HG03108 (cell line): ENCODE results near the gene MYCN.

Source experiments
- ATAC-seq: cut with Tn5 transposase; IDR thresholded peaks from one replicate; pipeline ENCODE4 v1.9.1; 2021; ENCODE audit warnings: moderate library complexity; ENCODE audit not compliant: unreplicated experiment

Gene MYCN

GRCh38 chr2:15930589-15931318, 9.6 kb upstream of the MYCN start:
- ATAC-seq, result no peak

GRCh38 chr2:15931319-15931890, 8.9 kb upstream of the MYCN start:
- no peak for ATAC-seq

GRCh38 chr2:15931950-15932349, 8.4 kb upstream of the MYCN start:
- no peak for ATAC-seq

DNA sequence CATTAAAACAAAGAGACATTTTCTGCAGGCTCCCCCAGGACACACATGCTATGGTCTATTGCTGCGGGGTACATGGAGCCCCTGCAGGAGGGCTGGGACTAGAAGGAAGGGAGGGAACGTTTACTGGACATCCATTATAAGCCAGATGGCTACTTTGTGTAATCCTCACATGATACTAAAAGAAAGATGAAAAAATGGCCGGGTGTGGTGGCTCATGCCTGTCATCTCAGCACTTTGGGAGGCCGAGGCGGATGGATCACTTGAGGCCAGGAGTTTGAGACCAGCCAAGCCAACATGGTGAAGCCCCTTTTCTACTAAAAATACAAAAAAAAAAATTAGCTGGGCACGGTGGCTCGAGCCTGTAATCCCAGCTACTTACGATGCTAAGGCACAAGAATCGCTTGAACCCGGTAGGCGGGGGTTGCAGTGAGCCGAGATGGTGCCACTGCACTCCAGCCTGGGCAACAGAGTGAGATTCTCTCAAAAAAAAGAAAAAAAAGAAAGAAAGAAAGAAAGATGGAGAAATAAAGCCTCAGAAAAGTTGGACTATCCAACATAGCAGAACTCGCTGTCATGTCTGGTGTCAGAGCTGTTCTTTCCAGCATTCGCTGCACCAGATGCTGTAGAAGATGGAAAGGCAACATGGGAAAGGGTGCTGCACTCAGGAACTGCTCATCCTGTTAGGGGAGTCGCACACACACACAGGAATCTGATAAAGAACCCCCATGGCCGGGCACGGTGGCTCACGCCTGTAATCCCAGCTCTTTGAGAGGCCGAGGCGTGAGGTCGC, 7.8 kb upstream of the MYCN start:
- ATAC-seq, result no peak

- ATAC-seq, result no peak
Measured at GRCh38 chr2:15933184-15933845, 7.0 kb upstream of the MYCN start.

GRCh38 chr2:15934291-15934945, 5.9 kb upstream of the MYCN start:
- ATAC-seq, result no peak

DNA sequence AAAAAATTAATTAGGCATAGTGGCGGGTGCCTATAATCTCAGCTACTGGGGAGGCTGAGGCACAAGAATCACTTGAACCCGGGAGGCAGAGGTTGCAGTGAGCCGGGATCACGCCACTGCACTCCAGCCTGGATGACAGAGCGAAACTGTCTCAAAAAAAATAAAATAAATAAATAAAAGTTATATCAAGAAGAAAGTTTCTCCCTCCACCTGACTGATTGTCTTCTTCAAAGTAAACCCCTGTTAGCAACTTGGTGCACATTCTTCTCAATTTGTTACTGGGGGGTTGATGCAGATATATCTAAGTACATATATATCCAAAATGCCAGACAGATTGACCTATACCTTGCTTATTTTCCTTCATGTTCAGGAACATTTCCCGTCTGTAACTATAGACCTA, 5.2 kb upstream of the MYCN start:
- no peak for ATAC-seq

GRCh38 chr2:15935675-15936074, 4.7 kb upstream of the MYCN start:
- ATAC-seq, result no peak

DNA sequence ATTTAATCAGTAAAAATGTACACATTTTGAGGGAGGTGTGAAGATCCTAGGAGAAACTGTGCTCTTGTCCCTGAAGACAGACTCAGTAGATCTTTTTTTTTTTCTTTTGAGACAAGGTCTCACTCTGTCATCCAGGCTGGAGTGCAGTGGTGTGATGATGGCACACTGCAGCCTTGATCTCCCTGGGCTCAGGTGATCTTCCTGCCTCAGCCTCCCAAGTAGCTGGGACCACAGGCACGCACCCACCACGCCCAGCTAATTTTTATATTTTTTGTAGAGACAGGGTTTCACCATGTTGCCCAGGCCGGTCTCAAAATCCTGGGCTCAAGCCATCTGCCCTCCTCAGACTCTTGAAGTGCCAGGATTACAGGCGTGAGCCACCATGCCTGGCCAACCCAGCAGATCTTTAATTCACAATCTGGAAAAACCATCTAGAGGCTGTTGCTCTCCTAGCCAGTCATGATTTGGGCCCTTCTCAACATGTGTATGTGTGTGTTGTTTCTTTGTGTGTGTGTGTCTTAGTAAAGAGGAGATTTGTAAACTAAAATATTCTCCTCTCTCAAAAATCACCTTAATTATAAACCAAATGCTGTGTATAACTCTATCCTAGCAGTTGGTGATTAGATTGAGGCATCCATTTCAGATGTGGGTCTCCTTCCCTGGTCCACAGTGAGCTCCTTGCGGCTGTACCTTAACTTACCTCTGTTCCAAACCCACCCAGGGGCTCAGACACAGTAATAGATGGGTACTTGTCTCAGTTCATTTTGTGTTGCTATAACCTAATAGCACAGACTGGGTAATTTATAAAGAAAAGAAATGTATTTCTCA, 3.9 kb upstream of the MYCN start:
- ATAC-seq, result no peak

- no peak for ATAC-seq
Measured at GRCh38 chr2:15937105-15937881, 3.1 kb upstream of the MYCN start.

- no peak for ATAC-seq
Measured at GRCh38 chr2:15937882-15938802, 2.2 kb upstream of the MYCN start.

DNA sequence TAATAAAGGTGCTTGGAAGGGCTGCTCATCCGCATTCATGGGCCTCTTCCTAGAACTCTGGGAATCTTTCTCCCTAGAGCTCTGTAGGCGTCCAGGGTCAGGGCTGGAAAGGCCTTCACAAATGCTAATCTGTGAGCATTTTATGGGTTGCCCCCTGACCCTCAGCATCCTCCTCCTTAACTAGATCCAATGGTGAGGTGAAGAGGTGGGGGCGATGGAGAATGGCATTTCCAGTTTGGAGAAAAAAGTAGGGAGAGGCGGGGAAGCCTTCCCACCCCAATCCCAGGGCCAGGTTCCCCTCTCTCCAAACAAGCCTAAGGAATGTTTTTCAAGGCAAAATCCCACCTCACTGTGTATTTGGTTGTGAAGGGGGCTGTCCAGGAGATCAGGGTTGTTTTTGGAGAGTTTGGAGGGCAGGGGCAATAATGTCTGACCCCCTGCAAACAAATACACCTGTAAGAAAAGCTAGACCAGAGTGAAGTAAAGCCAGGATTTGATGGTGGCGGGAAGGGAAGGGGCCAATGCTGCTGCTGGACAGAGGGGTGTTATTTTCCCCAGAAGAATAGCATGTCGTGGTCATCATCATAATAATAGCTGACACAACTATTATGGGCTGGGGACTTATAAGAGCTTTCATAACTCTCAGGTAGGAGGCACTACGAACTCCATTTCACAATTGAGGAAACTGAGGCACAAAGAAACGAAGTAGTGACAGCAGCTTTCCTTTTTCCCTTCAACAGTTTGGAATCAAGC, 1.4 kb upstream of the MYCN start:
- no peak for ATAC-seq

GRCh38 chr2:15939556-15939853, 845 bp upstream of the MYCN start:
- ATAC-seq, result no peak

GRCh38 chr2:15940661-15941480, 521 bp downstream of the MYCN start:
- ATAC-seq, result no peak

DNA sequence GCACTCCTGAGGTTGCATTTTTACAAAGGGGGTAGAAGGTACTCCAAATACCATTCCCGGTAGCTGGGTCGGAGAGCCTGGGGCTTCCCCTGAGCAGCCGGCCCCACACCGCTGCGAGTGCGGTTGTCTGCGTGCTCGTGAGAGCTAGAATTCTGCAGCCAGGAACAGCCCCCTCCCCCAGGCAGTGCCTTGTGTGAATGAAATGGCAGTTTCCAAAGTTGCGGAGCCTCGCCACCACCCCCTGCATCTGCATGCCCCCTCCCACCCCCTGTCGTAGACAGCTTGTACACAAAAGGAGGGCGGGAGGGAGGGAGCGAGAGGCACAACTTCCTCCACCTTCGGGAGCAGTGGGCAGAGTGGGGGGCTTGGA, 1.1 kb downstream of the MYCN start:
- no peak for ATAC-seq

- no peak for ATAC-seq
Measured at GRCh38 chr2:15941871-15942710, 1.7 kb downstream of the MYCN start.
